Endodermal cell (in vitro differentiated cells): ENCODE measurements around the gene SIGLEC15. TPM values are rescaled to one million over a fixed set of nuclear protein-coding genes. Genes with fewer than 3 reads are reported as not detected.

Experiments
- DNase-seq: peaks from one replicate; pipeline ENCODE4 v3.0.0-alpha.2; 2017
- H3K27ac ChIP-seq: 2 replicates; pipeline ENCODE4 v1.5.1; 2013; ENCODE audit warnings: mild to moderate bottlenecking, low read depth, low read length, moderate library complexity
- H3K27me3 ChIP-seq: 2 replicates; pipeline ENCODE4 v1.6.1; 2013; ENCODE audit warnings: mild to moderate bottlenecking, low read length, moderate library complexity; ENCODE audit not compliant: insufficient read depth, control insufficient read depth, poor library complexity, severe bottlenecking
- H3K36me3 ChIP-seq: 2 replicates; pipeline ENCODE4 v1.7.0; 2013; ENCODE audit warnings: mild to moderate bottlenecking, low read length, moderate library complexity; ENCODE audit not compliant: control insufficient read depth, insufficient read depth
- H3K4me1 ChIP-seq: one replicate; pipeline ENCODE4 v1.7.0; 2013; ENCODE audit warnings: low read length; ENCODE audit not compliant: control insufficient read depth, insufficient read depth
- H3K4me3 ChIP-seq: 2 replicates; pipeline ENCODE4 v1.5.1; 2013; ENCODE audit warnings: mild to moderate bottlenecking, low read length, moderate library complexity
- H3K9ac ChIP-seq: 2 replicates; pipeline ENCODE4 v1.6.1; 2013; ENCODE audit warnings: mild to moderate bottlenecking, low read length, moderate library complexity; ENCODE audit not compliant: poor library complexity, severe bottlenecking; ENCODE audit errors: extremely low read depth
- H3K9me3 ChIP-seq: 2 replicates; pipeline ENCODE4 v1.6.1; 2013; ENCODE audit warnings: mild to moderate bottlenecking, low read length, moderate library complexity; ENCODE audit not compliant: control insufficient read depth
- H3K27ac Mint-ChIP-seq: 2 replicates; pipeline ENCODE4 v1.8.0; 2020; ENCODE audit warnings: mixed read lengths
- H3K27me3 Mint-ChIP-seq: 2 replicates; pipeline ENCODE4 v1.8.0; 2021; ENCODE audit warnings: mild to moderate bottlenecking, mixed read lengths; ENCODE audit not compliant: insufficient read depth
- H3K36me3 Mint-ChIP-seq: 2 replicates; pipeline ENCODE4 v1.8.0; 2020; ENCODE audit warnings: low read depth, mixed read lengths
- H3K4me1 Mint-ChIP-seq: 2 replicates; pipeline ENCODE4 v1.8.0; 2020; ENCODE audit warnings: mixed read lengths
- H3K4me3 Mint-ChIP-seq: 2 replicates; pipeline ENCODE4 v1.8.0; 2020; ENCODE audit warnings: mild to moderate bottlenecking, moderate library complexity, mixed read lengths
- H3K9me3 Mint-ChIP-seq: 2 replicates; pipeline ENCODE4 v1.8.0; 2020; ENCODE audit warnings: mild to moderate bottlenecking, mixed read lengths
- CTCF ChIP-seq: fragments of 200-600 bp; sonication (generic); conservative IDR thresholded peaks from 2 replicates; pipeline ENCODE4 v1.5.0; 2021; ENCODE audit warnings: antibody characterized with exemption, mild to moderate bottlenecking
- WGBS, 2 experiments: methylation state at CpG; one replicate each; pipeline versions ENCODE4 v1.1.5 to v1.1.7; 2013; ENCODE audit warnings: missing lambda C conversion rate in 2 of 2, mixed read lengths in 1 of 2; ENCODE audit not compliant: insufficient coverage in 1 of 2, insufficient read length in 1 of 2; 5-methylcytosine and 5-hydroxymethylcytosine counted together
- total RNA-seq, 2 donors: library from RNA; stranded (reverse); fragmentation: NEBNext Ultra II Directional in 1 of 2; extraction: Animal tissue kit (Norgen Biotek cat#: 25700) in 1 of 2; gene quantifications; 2 replicates in 1 of 2; 3 replicates in 1 of 2; pipeline ENCODE4 v1.2.1, GENCODE V29; 2021

Gene SIGLEC15
- total RNA-seq, 2 donors from 2014 or later: not detected

- peaks cover 47% of the 10 kb centered on the region for H3K36me3 Mint-ChIP-seq
- 82 to 98% methylated on average over 3 to 5 of the region's 5 CpGs for WGBS, 2 experiments
- peaks cover 9% of the 10 kb centered on the region for H3K9me3 Mint-ChIP-seq
- H3K9ac ChIP-seq: no peak overlapping the region
- H3K36me3 ChIP-seq: peaks cover 56% of the 10 kb centered on the region
- H3K4me3 ChIP-seq: no peak overlapping the region
- H3K27me3 ChIP-seq: no peaks in the 10 kb centered on the region
- H3K9me3 ChIP-seq: peaks cover 22% of the 10 kb centered on the region
- H3K27me3 Mint-ChIP-seq: no peaks in the 10 kb centered on the region
- H3K27ac Mint-ChIP-seq: no peak overlapping the region
- H3K4me3 Mint-ChIP-seq: no peak overlapping the region
- TF ChIP-seq CTCF: no peak
- no peak for DNase-seq
- H3K27ac ChIP-seq: no peak overlapping the region
- H3K4me1 Mint-ChIP-seq: no peaks in the 10 kb centered on the region
- no peaks in the 10 kb centered on the region for H3K4me1 ChIP-seq
Measured at GRCh38 chr18:45874491-45875184, 49.2 kb downstream of the SIGLEC15 start.

GRCh38 chr18:45876161-45876560, 50.7 kb downstream of the SIGLEC15 start:
- no peak for TF ChIP-seq CTCF
- Mint-ChIP-seq H3K9me3 (peaks cover 9% of the 10 kb centered on the region), H3K4me1 (no peaks in the 10 kb centered on the region), H3K36me3 (peaks cover 52% of the 10 kb centered on the region), H3K4me3 (no peak overlapping the region), H3K27me3 (no peaks in the 10 kb centered on the region), H3K27ac (no peak overlapping the region)
- DNase-seq: no peak
- H3K9ac ChIP-seq: no peak overlapping the region
- H3K4me3 ChIP-seq: no peak overlapping the region
- no peaks in the 10 kb centered on the region for H3K27me3 ChIP-seq
- peaks cover 47% of the 10 kb centered on the region for H3K36me3 ChIP-seq
- H3K4me1 ChIP-seq: no peaks in the 10 kb centered on the region
- H3K27ac ChIP-seq: no peak overlapping the region
- 94 to 100% methylated on average over 2 to 3 of the region's 3 CpGs for WGBS, 2 experiments
- H3K9me3 ChIP-seq: peaks cover 22% of the 10 kb centered on the region

GRCh38 chr18:45877403-45877802, 51.9 kb downstream of the SIGLEC15 start:
- H3K27me3 Mint-ChIP-seq: no peaks in the 10 kb centered on the region
- H3K9ac ChIP-seq: no peak overlapping the region
- no peak overlapping the region for H3K27ac Mint-ChIP-seq
- H3K36me3 ChIP-seq: peaks cover 54% of the 10 kb centered on the region
- H3K27me3 ChIP-seq: no peaks in the 10 kb centered on the region
- no peak overlapping the region for H3K4me3 Mint-ChIP-seq
- no peaks in the 10 kb centered on the region for H3K4me1 ChIP-seq
- no peaks in the 10 kb centered on the region for H3K4me1 Mint-ChIP-seq
- peaks cover 52% of the 10 kb centered on the region for H3K36me3 Mint-ChIP-seq
- peaks cover 22% of the 10 kb centered on the region for H3K9me3 ChIP-seq
- no peak for DNase-seq
- TF ChIP-seq CTCF: no peak
- no peak overlapping the region for H3K27ac ChIP-seq
- H3K4me3 ChIP-seq: no peak overlapping the region
- WGBS, 2 experiments: 97 to 100% methylated on average over 3 of the region's 3 CpGs
- H3K9me3 Mint-ChIP-seq: peaks cover 9% of the 10 kb centered on the region
